NCI-H2081 treated with DMSO at 0.1 percent for 48 hours (cell line): Measurements from ENCODE around the gene PEX14.

ENCODE experiments used
- DNase-seq: peaks from one replicate; lab custom pipeline; 2025; lab: John Stamatoyannopoulos, UW

PEX14 gene

GRCh38 chr1:10667861-10668761 lies 193.4 kb downstream of the PEX14 start:
- DNase-seq = no peak

DNA sequence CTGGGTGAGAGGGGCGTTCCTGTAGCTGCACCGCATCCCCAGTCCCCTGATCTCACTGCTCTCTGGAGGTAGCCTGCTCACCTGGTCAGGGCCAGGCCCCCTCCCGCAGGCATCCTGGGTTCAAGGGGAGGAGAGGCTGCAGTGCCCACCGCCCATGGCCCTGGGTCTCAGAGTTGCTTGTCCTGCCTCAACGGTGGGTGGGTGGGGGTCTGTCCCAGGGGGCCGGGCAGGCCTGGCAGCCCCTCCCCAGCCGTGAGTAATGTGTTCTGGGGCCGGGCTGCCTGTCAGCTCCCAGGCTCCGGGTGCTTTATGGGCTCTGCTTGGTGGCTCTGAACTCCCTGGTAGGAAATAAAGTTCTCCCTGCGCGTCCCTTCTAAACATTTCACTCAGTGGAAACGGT lies 194.8 kb downstream of the PEX14 start:
- DNase-seq = no peak

GRCh38 chr1:10670190-10670589 lies 195.4 kb downstream of the PEX14 start:
- DNase-seq = no peak

GRCh38 chr1:10671090-10671489 lies 196.3 kb downstream of the PEX14 start:
- DNase-seq = no peak

GRCh38 chr1:10671622-10672342 lies 197.0 kb downstream of the PEX14 start:
- no peak for DNase-seq

GRCh38 chr1:10672343-10673050 lies 197.7 kb downstream of the PEX14 start:
- no peak for DNase-seq

DNA sequence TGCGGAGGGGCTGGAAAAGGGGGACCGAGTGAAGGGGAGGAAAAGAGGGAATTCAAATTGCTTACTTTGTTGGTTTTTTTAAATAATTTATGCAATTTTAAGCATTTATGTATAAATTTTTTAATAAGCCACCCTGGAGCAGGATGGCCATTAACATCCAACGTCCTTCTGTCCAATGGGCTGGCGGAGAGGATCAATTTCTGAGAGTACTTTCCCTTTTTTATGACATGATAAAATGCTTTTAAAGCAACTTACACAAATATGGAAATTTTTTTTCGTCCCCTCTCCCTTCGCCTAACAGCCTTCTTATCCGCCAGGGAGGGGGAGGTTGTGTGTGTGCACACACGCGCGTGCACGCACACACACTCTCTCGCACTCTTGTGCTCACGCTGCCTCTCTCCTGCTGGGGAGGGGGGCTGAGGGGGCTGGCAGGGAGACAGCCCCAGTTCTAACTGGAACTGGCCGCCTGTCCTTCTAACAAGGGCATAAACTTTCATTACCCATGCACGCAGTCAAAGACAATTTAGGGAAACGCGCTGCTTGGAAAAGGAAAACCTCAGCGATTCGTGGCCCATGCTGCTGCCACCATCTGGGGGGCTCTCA lies 198.5 kb downstream of the PEX14 start:
- no peak for DNase-seq

GRCh38 chr1:10674222-10674621 lies 199.5 kb downstream of the PEX14 start:
- no peak for DNase-seq

DNA sequence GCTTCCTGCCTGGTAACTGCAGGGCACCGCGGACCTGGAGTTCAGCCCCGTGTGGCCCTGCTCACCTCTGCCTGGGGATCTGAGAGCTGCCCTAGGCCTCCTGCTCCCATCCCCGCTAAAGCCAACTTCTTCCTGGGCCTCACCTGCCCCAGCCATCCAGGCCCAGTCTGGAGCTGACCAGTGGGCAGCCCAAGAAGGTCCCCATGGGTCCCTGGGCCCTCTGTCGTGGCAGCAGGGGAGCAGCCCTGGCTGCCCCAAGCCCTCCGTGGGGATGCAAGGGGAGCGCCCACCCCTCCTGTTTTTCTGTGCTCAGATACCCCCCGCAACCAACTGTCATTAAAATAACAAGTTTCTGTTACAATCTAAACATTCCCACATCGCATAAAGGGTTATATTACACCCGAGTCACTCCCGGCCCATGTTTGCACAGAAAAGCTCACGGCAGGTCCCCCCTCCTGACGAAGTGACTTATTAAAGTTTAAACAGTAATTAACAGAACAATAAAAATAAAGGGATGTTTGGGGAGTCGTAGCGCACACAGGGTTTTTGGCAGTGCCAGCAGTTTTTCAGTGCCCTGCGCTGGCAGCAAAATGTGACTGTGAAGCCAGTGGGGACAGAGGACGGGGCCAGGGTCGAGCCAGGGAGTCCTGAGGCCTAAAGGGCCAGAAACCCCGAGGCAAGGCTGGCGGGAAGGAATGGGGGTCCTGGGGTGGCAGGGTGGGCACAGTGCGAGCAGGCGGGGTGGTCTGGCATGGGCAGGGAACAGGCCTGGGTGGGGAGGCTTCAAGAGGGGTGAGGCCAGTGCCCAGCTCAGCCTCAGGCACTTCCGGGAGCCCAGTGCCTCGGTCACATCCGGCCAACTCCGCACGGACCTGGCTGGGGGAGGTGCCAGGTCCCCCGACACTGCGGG lies 200.2 kb downstream of the PEX14 start:
- peak; percentile 76 for DNase-seq

- DNase-seq = no peak
These were observed 201.1 kb downstream of the PEX14 start for GRCh38 chr1:10675813-10676212.

DNA sequence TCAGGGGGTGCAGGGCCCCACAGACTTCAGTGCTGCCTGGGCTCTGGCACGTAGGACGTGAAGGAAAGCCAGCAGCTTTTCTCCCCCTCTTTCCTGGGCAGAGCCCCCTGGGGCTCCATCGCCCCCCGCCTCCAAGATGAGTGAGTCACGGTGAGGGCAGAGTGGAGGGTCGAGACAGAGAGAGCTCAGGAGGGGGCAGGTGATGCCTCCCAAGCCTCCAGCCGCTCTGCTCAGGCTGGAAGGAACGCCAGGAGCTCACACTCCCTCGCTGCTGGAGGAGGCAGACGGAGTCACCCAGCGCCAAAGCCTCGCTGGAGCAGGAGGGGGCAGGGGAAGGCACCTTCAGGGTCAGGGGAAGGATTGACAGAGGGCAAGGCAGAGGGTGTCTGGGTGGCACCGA lies 202.2 kb downstream of the PEX14 start:
- no peak for DNase-seq

GRCh38 chr1:10677491-10678391 lies 203.0 kb downstream of the PEX14 start:
- DNase-seq = no peak

DNA sequence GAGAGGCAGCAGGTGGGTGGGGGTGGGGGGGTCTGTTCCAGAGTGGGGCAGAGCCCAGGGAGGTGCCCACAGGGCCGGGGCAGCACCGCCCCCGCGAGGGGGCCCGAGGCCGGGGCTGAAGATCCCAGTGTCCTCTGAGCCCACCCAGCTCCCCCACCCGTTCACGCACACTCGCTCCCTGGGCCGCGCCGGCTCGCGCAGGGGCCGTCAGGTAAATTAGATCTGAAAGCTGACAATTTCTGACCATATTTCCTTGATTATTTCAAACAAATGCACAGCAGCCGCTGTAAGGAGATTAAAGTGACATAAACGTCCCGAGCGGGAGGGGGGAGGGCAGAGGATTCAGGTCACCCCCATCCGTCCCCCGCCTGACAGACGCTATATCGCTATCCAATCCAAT lies 203.7 kb downstream of the PEX14 start:
- DNase-seq = no peak

- DNase-seq = no peak
These were observed 204.1 kb downstream of the PEX14 start for GRCh38 chr1:10678852-10679251.

GRCh38 chr1:10679496-10680220 lies 204.9 kb downstream of the PEX14 start:
- DNase-seq = no peak
